Measurements from ENCODE around the gene KCTD12.

The KCTD12 gene

DNA sequence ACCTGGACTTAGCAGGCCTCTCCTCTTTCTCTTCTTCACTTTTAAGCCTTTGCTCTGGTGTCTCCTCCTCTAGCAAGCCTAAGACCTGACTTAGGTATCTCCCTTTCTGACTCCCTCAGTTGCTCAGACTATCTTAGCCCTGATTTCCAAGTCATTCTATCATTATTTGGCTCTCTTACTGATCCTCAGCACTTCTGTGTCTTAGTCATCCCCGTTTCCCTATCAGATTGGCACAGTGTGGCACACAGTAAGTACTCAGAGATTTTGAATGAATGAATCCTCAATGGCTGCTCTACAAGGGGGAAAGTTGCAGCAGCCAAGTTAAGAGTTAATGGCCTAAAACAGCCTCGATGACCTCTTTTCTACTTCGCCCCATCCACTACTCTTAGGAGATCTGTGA is 8.2 kb downstream of the KCTD12 start:
- no peaks in the 10 kb centered on the region for H3K36me3 ChIP-seq (ENCODE audit: insufficient read depth, low read length)
- H3K79me2 ChIP-seq (ENCODE audit: control insufficient read depth, insufficient read depth, low read length, unreplicated experiment), result peaks cover 13% of the 10 kb centered on the region
- no peak overlapping the region for H2AFZ ChIP-seq (ENCODE audit: low read length, unreplicated experiment)
- H3K4me1 ChIP-seq (ENCODE audit: control insufficient read depth, insufficient read depth, low read length, unreplicated experiment), result peaks cover 34% of the 10 kb centered on the region
- H3K4me3 ChIP-seq (ENCODE audit: low read depth, low read length), result no peak overlapping the region
- H3K27ac ChIP-seq (ENCODE audit: low read depth, low read length), result no peak overlapping the region
- H3K27me3 ChIP-seq (ENCODE audit: insufficient read depth, low read length), result no peaks in the 10 kb centered on the region

DNA sequence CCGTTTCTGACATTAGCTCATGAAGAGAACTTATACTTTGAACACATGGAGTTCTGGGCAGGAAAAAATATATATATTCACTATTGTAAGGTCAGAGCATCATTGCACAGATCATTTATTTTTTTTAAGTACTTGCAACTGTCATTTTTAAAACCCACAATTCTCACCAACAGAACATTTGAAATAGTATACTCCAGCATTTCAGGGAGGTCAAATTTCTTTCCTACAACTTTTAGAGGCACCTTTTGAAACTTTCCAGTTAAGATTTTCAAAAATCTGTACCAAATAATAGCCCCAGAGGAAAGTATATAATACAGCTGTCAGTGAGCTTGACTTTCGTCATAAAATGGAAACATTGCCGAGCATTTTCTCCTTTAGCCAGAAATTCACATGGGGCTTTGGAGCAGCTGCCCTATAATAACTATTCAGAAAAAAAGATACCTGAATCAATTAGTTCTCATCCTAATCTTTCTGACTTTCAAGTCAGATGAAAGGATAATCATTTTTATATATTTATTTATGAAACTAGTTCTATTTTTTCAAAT is 10.9 kb downstream of the KCTD12 start:
- Histone ChIP-seq H3K79me2 (ENCODE audit: control insufficient read depth, insufficient read depth, low read length, unreplicated experiment) (no peaks in the 10 kb centered on the region), H2AFZ (ENCODE audit: low read length, unreplicated experiment) (no peak overlapping the region), H3K4me1 (ENCODE audit: control insufficient read depth, insufficient read depth, low read length, unreplicated experiment) (peaks cover 14% of the 10 kb centered on the region), H3K27me3 (ENCODE audit: insufficient read depth, low read length) (no peaks in the 10 kb centered on the region), H3K27ac (ENCODE audit: low read depth, low read length) (no peak overlapping the region), H3K36me3 (ENCODE audit: insufficient read depth, low read length) (no peaks in the 10 kb centered on the region), H3K4me3 (ENCODE audit: low read depth, low read length) (no peak overlapping the region)

DNA sequence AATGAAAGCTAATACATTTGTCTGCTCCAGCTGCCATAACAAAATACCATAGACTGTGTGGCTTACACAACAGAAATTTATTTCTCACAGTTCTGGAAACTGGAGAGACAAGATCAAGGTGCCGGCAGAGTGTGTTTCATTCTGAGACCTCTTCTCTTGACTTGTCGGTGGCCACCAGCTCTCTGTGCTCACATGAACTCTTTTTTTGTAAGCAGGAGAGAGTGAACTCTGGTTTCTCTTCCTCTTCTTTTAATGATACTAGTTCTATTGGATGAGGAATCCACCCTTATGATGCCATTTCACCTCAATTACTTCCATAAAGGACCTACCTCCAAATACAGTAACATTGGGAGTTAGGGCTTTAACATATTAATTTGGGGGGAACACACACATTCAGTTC is 11.7 kb downstream of the KCTD12 start:
- Histone ChIP-seq H3K4me3 (ENCODE audit: low read depth, low read length) (no peak overlapping the region), H3K27me3 (ENCODE audit: insufficient read depth, low read length) (no peaks in the 10 kb centered on the region), H3K27ac (ENCODE audit: low read depth, low read length) (no peak overlapping the region), H2AFZ (ENCODE audit: low read length, unreplicated experiment) (no peak overlapping the region), H3K79me2 (ENCODE audit: control insufficient read depth, insufficient read depth, low read length, unreplicated experiment) (no peaks in the 10 kb centered on the region), H3K4me1 (ENCODE audit: control insufficient read depth, insufficient read depth, low read length, unreplicated experiment) (peaks cover 7% of the 10 kb centered on the region), H3K36me3 (ENCODE audit: insufficient read depth, low read length) (no peaks in the 10 kb centered on the region)

DNA sequence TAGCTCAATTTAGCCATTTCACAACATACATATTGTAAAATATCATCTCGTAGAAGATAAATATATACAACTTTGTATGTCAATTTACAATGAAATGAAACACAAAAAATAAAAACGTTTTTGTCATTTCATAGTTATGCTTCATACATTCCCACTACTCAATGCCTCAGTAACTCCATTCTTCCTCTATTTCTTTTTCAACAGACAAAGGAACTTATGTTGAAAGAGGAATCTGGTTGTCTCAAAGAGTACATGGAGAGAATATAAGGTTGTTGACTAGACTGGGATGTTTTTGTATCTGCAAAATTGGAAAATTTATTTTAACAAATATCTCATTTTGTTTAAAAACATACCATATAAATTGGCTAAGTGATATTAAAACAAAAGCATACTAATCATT is 12.8 kb downstream of the KCTD12 start:
- Histone ChIP-seq H3K79me2 (ENCODE audit: control insufficient read depth, insufficient read depth, low read length, unreplicated experiment) (no peaks in the 10 kb centered on the region), H3K36me3 (ENCODE audit: insufficient read depth, low read length) (no peaks in the 10 kb centered on the region), H3K27ac (ENCODE audit: low read depth, low read length) (no peak overlapping the region), H2AFZ (ENCODE audit: low read length, unreplicated experiment) (no peak overlapping the region), H3K27me3 (ENCODE audit: insufficient read depth, low read length) (no peaks in the 10 kb centered on the region), H3K4me3 (ENCODE audit: low read depth, low read length) (no peak overlapping the region), H3K4me1 (ENCODE audit: control insufficient read depth, insufficient read depth, low read length, unreplicated experiment) (no peaks in the 10 kb centered on the region)

DNA sequence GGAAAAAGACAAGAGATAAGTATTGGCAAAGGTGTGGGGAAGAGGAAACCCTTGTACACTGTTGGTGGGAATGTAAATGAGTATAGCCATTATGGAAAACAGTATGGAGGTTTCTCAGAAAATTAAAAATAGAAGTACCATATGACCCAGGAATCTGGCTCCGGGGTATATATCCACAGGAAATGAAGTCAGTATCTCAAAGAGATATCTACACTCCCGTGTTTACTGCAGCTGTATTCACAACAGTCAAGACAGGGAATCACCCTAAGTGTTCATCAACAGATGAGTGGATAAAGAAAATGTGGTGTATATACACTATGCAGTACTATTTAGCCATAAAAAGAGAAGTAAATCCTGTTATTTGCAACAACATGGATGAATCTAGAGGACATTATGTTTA is 13.5 kb downstream of the KCTD12 start:
- Histone ChIP-seq H3K4me1 (ENCODE audit: control insufficient read depth, insufficient read depth, low read length, unreplicated experiment) (no peaks in the 10 kb centered on the region), H2AFZ (ENCODE audit: low read length, unreplicated experiment) (no peak overlapping the region), H3K79me2 (ENCODE audit: control insufficient read depth, insufficient read depth, low read length, unreplicated experiment) (no peaks in the 10 kb centered on the region), H3K4me3 (ENCODE audit: low read depth, low read length) (no peak overlapping the region), H3K36me3 (ENCODE audit: insufficient read depth, low read length) (no peaks in the 10 kb centered on the region), H3K27me3 (ENCODE audit: insufficient read depth, low read length) (no peaks in the 10 kb centered on the region), H3K27ac (ENCODE audit: low read depth, low read length) (no peak overlapping the region)

DNA sequence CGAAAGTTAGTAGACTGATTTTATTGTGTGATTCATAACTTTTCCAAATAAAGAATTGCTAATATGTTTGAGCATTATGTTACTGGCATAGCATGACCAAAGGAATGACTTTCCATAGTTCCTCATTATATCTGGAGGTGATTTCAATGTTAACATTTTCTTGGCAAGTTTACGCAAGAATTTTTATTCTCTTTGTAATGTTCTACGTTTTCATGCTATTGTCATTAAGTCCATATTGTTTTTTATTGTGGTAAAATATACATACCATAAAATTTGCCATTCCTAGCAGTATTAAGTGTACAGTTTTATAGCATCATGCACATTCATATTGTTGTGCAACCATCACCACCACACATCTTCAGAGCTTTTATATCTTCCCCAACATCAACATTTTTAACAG is 14.8 kb downstream of the KCTD12 start:
- Histone ChIP-seq H3K36me3 (ENCODE audit: insufficient read depth, low read length) (no peaks in the 10 kb centered on the region), H3K27ac (ENCODE audit: low read depth, low read length) (no peak overlapping the region), H2AFZ (ENCODE audit: low read length, unreplicated experiment) (no peak overlapping the region), H3K4me1 (ENCODE audit: control insufficient read depth, insufficient read depth, low read length, unreplicated experiment) (no peaks in the 10 kb centered on the region), H3K27me3 (ENCODE audit: insufficient read depth, low read length) (no peaks in the 10 kb centered on the region), H3K4me3 (ENCODE audit: low read depth, low read length) (no peak overlapping the region), H3K79me2 (ENCODE audit: control insufficient read depth, insufficient read depth, low read length, unreplicated experiment) (no peaks in the 10 kb centered on the region)

DNA sequence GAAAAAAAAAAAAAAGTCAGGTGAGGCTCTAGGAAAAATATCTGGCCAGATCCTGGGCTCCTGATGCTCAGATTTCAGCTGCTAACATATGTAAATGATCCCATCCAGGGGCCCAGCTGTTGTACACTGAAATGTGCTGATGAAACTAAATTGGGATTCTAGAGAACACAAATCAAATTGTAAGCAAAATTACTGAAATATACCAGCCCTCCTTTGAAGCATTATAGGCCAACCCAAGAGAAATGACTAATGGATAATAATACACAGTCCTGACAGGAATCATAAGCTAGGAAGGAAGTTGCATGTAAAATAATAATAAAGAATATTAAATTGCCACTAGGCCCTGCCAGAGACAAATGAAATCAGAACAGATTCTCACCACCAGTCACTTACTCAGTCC is 17.8 kb downstream of the KCTD12 start:
- no peak overlapping the region for H2AFZ ChIP-seq (ENCODE audit: low read length, unreplicated experiment)

DNA sequence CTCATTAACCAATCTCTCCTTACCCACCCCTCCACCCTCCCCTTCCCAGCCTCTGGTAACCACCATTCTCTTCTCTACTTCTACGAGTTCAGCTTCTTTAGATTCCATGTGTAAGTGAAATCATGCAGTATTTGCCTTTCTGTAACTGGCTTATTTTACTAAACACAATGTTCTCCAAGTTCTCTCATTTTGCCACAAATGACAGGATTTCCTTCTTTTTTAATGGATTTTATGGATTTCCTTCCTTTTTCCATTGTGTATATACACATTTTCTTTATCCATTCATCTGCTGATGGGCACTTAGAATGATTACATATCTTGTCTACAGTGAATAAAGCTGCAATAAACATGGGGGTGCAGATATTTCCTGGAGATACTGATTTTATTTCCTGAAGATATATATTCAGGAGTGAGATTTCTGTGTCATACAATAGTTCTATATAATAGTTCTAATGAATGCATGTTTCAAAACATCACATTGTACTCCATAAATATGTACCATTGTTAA is 20.2 kb downstream of the KCTD12 start:
- no peaks in the 10 kb centered on the region for H3K79me2 ChIP-seq (ENCODE audit: control insufficient read depth, insufficient read depth, low read length, unreplicated experiment)
- H3K27ac ChIP-seq (ENCODE audit: low read depth, low read length), result no peak overlapping the region
- no peaks in the 10 kb centered on the region for H3K36me3 ChIP-seq (ENCODE audit: insufficient read depth, low read length)
- no peaks in the 10 kb centered on the region for H3K27me3 ChIP-seq (ENCODE audit: insufficient read depth, low read length)
- no peak overlapping the region for H2AFZ ChIP-seq (ENCODE audit: low read length, unreplicated experiment)
- no peaks in the 10 kb centered on the region for H3K4me1 ChIP-seq (ENCODE audit: control insufficient read depth, insufficient read depth, low read length, unreplicated experiment)
- no peak overlapping the region for H3K4me3 ChIP-seq (ENCODE audit: low read depth, low read length)

More for the DNA sequence above, 17.8 kb downstream of the KCTD12 start:
- H3K4me1 ChIP-seq (ENCODE audit: control insufficient read depth, insufficient read depth, low read length, unreplicated experiment), result no peaks in the 10 kb centered on the region
- H3K27me3 ChIP-seq (ENCODE audit: insufficient read depth, low read length), result no peaks in the 10 kb centered on the region
- H3K27ac ChIP-seq (ENCODE audit: low read depth, low read length), result no peak overlapping the region
- no peaks in the 10 kb centered on the region for H3K36me3 ChIP-seq (ENCODE audit: insufficient read depth, low read length)
- H3K4me3 ChIP-seq (ENCODE audit: low read depth, low read length), result no peak overlapping the region
- H3K79me2 ChIP-seq (ENCODE audit: control insufficient read depth, insufficient read depth, low read length, unreplicated experiment), result no peaks in the 10 kb centered on the region

DNA sequence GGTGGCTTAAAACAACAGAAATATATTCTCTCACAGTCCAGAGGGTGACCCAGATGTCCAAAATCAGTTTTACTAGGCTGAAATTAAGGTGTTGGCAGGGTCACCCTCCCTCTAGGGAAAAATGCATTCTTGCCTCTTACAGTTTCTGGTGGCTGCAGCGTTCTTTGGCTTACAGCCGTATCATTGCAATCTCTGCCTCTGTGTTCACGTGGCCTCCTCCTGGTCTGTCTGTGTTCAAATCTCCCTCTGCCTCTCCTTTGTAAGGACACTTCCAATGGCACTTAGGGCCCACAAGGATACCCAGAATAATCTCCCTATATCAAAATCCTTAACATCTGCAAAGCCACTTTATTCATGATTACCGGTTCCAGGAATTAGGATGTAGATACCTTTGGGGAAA is 21.1 kb downstream of the KCTD12 start:
- Histone ChIP-seq H3K27me3 (ENCODE audit: insufficient read depth, low read length) (no peaks in the 10 kb centered on the region), H3K4me3 (ENCODE audit: low read depth, low read length) (no peak overlapping the region), H3K79me2 (ENCODE audit: control insufficient read depth, insufficient read depth, low read length, unreplicated experiment) (no peaks in the 10 kb centered on the region), H3K4me1 (ENCODE audit: control insufficient read depth, insufficient read depth, low read length, unreplicated experiment) (no peaks in the 10 kb centered on the region), H3K36me3 (ENCODE audit: insufficient read depth, low read length) (no peaks in the 10 kb centered on the region), H3K27ac (ENCODE audit: low read depth, low read length) (no peak overlapping the region), H2AFZ (ENCODE audit: low read length, unreplicated experiment) (no peak overlapping the region)

DNA sequence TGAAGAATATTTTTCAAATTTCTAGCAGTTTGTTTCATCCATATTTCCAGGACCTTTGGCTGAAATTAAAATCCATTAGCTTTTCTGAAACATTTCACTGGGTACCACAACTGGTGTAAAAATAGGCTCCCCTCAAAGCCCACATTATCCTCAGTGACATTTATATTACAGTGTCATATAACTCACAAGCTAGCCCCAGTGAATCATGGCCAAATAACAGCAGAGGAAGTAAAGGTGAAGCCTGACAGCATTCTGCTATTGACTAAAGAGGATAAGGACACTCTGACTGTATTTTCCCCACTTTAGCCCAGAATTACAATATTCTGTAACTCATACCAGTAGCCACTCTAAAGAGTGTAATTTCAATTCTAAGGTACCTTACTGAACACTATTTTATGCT is 21.9 kb downstream of the KCTD12 start:
- Histone ChIP-seq H3K27me3 (ENCODE audit: insufficient read depth, low read length) (no peaks in the 10 kb centered on the region), H3K36me3 (ENCODE audit: insufficient read depth, low read length) (no peaks in the 10 kb centered on the region), H3K27ac (ENCODE audit: low read depth, low read length) (no peak overlapping the region), H3K79me2 (ENCODE audit: control insufficient read depth, insufficient read depth, low read length, unreplicated experiment) (no peaks in the 10 kb centered on the region), H2AFZ (ENCODE audit: low read length, unreplicated experiment) (no peak overlapping the region), H3K4me3 (ENCODE audit: low read depth, low read length) (no peak overlapping the region), H3K4me1 (ENCODE audit: control insufficient read depth, insufficient read depth, low read length, unreplicated experiment) (no peaks in the 10 kb centered on the region)

DNA sequence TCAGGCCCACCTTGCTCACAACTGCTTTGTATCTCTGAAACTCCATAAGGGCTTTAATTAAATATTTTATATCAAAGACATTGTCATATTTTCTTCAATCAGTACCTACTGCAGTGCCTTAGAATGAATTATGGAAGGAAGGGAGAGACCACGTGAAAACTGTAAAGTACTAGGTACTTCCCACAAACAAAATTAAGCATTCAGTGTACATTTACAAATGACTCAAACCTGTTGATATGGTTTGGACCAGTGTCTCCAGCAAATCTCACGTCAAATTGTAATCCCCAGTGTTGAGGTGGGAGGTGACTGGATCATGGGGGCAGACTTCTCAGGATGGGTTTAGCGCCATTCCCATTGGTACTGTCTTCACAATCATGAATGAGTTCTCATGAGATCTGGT is 23.2 kb downstream of the KCTD12 start:
- no peak overlapping the region for H3K27ac ChIP-seq (ENCODE audit: low read depth, low read length)
- H3K27me3 ChIP-seq (ENCODE audit: insufficient read depth, low read length), result no peaks in the 10 kb centered on the region
- no peaks in the 10 kb centered on the region for H3K36me3 ChIP-seq (ENCODE audit: insufficient read depth, low read length)
- H3K79me2 ChIP-seq (ENCODE audit: control insufficient read depth, insufficient read depth, low read length, unreplicated experiment), result no peaks in the 10 kb centered on the region
- H3K4me1 ChIP-seq (ENCODE audit: control insufficient read depth, insufficient read depth, low read length, unreplicated experiment), result no peaks in the 10 kb centered on the region
- H2AFZ ChIP-seq (ENCODE audit: low read length, unreplicated experiment), result no peak overlapping the region
- H3K4me3 ChIP-seq (ENCODE audit: low read depth, low read length), result no peak overlapping the region

Measured in ACC112 (cell line).